ENCODE data around the gene TNNI2. TPM values are rescaled to one million over a fixed set of nuclear protein-coding genes. Genes with fewer than 3 reads are reported as not detected.

The TNNI2 gene
- total RNA-seq, 2 donors from 2014 or later: 0.92 TPM; not detected in 1

DNA sequence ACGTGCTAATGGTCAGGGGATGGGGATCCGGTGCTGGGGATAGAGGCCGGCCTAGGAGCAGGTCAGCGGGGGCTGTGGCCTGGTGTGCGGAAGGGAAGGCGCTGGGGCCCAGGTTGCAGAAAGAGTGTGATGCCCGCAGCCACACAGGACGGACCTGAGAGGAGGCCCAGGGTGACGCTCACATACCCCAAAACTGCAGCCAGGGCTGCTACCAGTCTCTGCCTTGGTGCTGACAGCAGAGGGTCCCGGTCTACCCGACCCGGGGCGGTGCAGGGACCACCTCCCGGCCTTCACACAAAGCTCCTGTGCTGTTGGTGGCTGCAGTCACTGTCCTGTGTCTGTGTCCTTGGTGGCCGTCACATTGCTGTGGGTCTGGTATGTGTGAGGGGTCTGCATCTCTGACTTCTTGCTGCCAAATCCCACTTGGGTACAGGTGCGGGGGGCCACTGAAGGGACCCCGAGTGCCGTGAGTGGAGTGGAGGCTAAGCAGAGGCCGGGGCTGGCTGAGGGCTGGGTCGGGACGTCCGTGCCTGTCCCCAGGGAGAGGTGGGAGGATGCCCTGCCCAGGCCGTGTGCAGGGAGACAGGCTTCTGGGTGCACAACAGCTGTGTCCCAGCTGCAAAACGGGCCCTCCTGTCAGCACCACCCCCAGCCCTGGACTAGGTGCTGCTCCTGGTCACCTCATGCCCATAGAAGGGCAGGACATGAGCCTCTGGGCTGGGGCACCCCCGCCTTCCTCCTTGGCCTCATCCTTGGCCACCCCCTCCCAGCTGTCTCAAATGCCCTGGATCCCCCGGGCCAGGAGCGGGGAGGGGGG lies 15.6 kb downstream of the TNNI2 start:
- DNase-seq (no peak), ATAC-seq (no peak)
- intact Hi-C loops (cut with DNase I, micrococcal nuclease): no loop called here

DNA sequence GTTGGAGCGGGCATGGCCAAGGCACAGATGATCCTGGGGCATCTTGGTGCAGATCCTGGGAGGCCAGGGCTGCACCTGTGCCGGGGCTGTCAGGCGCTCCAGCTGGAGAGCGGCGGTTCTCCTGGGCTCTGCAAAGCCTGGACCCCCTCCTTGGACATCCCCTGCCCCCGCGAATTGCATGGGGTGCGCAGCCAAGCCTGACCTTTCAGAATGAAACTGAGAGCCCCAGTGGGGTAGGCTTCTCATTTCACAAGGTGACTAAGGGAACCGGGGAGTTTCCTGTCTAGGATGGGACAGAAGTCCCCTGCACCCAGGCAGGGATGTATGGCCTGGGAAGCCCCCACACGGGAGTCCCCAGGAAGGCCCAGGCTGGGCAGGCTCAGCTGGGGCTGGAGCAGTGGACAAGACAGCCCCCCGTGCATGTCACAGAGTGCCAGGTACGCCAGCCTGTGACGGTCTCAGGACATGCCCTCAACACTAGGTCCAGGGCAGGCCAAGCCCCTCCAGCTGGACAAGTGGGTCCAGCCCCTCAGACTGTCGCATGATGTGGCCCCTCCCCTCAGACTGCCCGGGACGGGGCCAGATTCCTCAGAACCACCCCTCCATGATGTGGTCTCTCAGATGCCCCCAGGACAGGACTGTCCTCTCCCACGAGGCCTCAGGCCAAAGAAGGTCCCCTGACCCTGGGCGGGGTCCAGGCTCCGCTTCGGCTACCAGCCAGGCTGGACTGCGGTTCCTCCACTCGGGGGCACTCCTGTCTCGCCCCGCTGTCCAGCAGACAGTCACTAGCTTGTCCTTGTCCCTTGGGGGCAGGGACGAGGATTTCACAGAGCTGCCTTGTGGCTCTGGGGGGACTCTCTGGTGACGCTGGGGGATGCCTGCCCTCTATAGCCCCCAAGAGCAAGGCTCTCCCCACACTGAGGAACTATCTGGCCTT lies 16.4 kb downstream of the TNNI2 start:
- DNase-seq (no peak), ATAC-seq (no peak)
- intact Hi-C loops (cut with DNase I, micrococcal nuclease): no loop called here

DNA sequence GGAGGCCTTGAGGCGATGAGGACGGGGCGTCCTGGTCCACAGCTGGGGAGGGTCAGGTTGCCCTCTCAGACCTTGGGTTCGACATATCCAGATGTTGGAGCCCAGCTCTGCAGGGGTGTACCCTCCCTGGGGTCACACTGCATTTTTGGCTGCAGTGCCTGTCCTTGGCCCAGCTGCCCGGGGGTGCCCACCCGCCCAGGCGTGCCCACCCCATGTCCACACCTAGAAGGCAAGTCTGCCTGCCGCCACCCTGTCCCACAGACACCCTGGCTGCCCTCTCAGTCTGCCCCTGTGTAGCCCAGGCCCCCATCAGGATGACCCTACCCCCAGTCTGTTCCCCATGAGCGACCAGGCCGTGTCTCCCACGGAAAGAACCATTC lies 17.1 kb downstream of the TNNI2 start:
- intact Hi-C loops (cut with DNase I, micrococcal nuclease): no loop called here
- no peak for ATAC-seq
- DNase-seq: no peak

DNA sequence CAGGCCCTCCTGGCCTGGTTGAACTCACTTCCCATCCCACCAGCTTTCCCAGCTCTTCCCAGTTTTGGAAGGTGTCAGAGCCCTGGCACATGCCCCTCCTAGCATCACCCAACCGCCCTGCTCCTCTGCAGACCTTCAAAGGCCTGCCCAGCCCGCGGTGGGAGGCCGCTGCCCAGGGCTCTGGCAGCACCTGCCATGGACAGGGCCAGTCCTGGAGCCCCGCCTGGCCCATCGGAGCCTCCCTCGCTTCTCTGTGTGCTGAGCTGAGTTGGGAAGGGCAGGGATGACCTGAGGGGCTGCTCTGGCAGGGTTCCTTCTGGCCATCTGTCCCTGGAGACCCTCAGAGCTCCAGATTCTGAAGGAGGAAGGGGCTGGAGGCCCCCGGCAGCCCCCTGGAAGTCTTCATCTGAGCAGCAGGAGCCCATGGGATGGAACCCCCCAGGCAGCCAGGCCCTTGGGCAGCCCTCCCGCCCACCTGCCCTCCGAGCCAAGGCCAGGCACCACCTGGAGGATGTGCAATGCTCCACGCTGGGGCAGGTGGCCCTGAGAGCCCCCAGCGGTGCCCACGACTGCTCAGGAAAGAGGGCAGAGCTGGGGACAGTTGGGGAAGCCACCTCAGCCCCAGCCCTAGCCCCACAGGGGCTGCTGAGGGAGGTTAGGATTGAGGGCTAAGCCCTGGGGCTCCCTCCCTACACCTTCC lies 17.7 kb downstream of the TNNI2 start:
- DNase-seq: no peak
- intact Hi-C loops (cut with DNase I, micrococcal nuclease): no loop called here

DNA sequence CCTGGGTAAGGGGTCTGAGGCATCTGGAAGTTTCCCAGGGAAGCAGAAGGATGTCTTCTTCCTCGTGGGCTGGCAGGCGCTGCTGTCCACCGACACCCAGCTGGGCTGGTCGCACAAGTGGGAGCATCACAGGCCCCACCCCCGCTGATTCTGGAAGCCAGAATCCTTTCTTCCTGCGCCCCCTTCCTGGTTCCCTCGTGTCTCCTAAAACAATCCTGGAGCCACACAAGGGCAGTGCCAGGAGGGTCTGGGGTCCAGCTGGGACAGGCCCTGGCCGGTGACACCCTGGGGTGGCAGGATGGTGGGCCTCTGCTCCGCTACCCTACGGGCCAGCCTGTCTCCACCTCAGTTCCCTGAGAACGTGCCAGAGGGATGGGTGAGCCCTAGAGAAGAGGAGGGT lies 18.3 kb downstream of the TNNI2 start:
- intact Hi-C loops (cut with DNase I, micrococcal nuclease): no loop called here

More for the DNA sequence above, 17.7 kb downstream of the TNNI2 start:
- no peak for ATAC-seq

DNA sequence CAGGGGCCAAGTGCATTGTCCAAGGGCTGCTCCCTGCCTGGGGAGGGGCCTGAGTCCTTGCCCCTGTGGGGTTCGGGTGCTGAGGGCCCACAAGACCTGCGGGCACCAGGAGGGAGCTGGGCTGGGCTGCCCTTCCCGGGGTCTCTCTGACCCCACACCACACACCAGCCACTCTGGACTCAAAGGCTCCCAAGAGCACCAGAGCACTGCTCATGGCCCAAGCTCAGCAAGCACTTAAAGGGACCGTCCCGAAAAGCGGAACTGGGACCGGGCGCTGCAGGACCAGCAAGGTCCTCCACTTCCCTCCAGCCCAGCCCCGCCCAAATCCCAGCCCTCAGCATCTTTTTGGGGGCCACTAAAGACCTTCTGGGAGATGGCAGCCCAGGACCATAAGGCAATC lies 19.4 kb downstream of the TNNI2 start:
- intact Hi-C loops (cut with DNase I, micrococcal nuclease): no loop called here
- DNase-seq: no peak
- no peak for ATAC-seq

More for the DNA sequence above, 18.3 kb downstream of the TNNI2 start:
- ATAC-seq (no peak), DNase-seq (no peak)

DNA sequence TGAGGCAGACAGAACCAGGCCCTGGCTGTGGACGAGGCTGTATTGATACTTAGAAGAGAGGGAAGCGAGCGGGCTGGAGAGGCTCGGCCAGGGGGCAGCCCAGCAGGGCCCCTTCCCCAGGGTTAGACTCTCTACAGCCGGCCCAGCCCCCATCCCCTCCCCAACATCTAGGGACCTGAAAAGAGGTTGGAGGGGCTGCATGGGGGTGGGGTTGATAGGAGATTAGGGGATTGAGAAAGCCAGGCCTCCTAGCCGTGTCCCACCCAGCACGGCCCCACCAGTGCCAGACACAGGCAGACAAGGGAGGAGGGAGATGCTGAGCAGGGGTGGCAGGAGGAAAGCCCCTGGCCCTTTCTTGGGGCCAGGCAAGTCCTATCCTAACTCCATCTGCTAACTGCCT lies 19.8 kb downstream of the TNNI2 start:
- intact Hi-C loops (cut with DNase I, micrococcal nuclease): no loop called here
- no peak for DNase-seq
- no peak for ATAC-seq

DNA sequence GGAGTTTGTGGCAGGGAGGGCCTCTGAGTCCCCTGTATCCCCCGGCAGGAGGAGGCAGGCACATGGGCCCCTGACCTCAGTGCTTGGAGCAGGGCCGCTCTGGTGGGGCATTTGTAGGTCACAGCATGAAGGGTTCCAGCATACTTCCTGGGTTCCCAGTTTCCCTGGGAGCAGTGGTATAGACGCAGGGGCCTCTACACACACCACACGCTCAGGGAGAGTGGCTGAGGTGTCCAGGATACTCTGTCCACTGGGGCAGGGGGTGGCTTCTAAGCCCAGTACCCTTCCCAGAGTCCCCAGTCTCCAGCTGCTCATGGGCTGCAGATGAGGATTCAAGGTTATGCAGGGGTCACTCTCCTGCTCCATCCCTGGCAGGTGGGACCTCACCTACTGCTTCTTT lies 20.2 kb downstream of the TNNI2 start:
- no peak for ATAC-seq
- intact Hi-C loops (cut with DNase I, micrococcal nuclease): no loop called here
- DNase-seq: no peak

DNA sequence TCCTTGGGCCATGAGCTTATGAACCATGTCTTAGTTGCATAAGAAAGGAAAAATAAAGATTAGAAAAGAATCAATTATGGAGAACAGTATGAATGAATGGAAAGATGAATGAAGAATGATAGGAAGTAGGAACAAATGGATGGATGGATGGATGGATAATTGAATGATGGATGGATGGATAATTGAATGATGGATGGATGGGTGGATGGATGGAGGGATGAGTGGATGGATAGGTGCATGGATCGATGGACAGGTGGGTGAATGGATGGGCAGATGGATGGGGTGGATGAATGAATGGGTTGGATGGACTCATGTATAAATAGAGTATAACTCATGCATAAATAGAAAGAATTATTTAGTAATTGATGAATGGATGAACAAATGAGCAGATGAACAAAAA lies 21.3 kb downstream of the TNNI2 start:
- intact Hi-C loops (cut with DNase I, micrococcal nuclease): no loop called here
- DNase-seq: no peak

DNA sequence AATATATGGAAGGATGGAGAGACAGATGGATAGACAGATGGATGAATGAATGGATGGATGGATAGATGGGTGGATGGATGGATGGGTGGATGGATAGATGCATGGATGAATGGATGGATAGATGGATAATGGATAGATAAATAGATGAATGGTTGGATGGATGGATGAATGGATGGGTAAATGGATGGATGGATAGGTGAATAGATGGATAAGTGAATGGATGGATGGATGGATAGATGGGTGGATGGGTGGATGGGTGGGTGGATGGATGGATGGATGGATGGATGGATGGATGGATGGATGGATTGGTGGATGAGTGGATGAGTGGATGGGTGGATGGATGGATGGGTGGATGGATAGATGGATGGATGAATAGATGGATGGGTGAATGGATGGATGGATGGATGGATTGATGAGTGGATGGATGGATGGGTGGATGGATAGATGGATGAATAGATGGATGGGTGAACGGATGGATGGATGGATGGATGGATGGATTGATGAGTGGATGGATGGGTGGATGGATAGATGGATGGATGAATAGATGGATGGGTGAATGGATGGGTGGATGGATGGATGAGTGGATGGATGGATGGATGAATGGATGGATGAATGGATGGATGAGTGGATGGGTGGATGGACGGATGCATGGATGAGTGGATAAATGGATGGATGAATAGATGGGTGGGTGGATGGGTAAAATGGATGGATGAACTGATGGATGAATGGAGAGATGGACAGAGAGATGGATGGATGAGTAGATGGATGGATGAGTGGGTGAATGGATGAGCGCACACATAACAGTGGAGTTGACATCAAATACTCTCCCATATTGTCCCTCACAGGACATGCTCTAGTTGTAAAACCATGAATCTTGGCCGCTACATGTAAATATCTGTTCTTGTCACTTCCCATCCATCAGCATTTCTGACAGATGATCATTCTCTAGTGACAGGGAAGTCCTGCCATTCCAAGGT lies 22.9 kb downstream of the TNNI2 start:
- no peak for ATAC-seq
- DNase-seq: no peak
- intact Hi-C loops (cut with DNase I, micrococcal nuclease): no loop called here

More for the DNA sequence above, 21.3 kb downstream of the TNNI2 start:
- ATAC-seq: no peak

DNA sequence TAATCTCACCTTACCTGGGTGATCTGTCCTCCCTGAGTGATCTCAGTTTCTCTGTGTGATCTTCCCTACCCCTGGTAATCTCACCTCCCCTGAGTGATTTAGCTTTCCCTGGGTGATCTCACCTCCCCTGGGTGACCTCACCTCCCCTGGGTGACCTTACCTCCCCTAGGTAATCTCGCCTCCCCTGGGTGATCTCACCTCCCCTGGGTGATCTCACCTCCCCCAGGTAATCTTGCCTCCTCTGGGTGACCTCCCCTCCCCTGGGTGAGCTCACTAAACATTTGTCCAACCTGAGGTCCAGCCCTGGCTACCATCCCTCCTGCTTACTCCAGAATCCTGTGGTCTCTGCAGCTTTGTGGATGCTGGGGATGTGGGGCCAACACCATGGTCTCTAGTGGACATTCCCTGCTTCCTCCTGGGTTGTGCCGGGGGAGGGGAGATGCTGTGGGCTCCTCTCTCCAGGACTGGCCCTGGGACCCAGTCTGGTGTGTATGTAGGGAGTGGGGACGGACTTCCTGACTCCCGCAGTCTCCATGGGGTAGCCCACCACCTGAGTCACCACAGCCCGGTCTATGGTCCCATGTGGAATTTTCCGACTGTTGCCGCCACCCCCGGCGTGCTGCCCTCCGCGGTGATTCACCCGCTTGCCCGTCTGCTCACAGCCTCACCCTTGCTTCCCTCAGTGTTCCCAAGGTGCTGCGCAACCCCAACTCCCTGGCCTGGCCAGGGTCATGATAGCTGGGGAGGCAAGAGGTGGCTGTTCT lies 24.0 kb downstream of the TNNI2 start:
- no peak for ATAC-seq
- no peak for DNase-seq
- intact Hi-C loops (cut with DNase I, micrococcal nuclease): no loop called here

DNA sequence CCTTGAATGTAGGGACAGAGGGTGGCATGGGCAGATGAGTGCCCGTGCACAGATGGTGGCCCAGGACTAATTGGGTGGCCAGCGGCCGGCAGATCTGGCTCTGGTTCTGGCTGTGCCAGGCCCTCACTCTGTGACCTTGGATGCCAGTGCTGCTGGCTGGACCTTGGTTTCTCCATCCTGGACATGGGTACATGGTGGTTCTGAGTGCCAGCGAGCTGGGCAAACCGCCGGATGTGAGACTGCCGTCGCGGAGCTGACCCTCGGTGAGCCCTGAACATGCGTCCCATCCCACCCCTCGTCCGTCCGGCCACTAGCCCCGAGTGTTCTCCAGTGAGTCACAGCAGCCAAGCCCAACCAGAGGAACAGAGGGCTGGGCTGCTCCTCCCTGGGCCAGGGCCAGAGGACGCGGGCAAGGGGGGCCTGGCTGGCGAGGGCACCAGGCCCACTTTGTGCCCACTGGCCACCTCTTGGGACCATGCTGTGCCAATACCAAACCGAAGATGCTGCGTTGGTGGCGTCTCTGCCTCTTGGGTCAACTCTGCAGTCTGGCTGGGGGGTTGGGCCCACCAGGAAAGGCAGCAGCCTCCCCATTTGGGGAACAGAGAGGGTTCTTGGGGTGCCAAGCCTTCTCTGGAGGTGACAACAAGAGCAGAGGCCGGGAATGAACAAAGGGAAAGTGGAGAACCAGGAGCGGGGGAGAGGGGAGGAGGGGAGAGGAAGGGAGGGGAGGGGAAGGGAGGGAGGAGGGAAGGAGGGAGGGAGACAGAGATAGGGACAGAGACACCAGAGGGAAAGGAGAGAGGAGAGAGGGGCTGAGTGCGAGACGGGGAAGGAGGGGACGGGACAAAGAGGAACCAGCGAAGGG lies 24.8 kb downstream of the TNNI2 start:
- intact Hi-C loops (cut with DNase I, micrococcal nuclease): no loop called here
- DNase-seq (peak in 1 of 2 donors; percentile 74), ATAC-seq (peak; percentile 61)

DNA sequence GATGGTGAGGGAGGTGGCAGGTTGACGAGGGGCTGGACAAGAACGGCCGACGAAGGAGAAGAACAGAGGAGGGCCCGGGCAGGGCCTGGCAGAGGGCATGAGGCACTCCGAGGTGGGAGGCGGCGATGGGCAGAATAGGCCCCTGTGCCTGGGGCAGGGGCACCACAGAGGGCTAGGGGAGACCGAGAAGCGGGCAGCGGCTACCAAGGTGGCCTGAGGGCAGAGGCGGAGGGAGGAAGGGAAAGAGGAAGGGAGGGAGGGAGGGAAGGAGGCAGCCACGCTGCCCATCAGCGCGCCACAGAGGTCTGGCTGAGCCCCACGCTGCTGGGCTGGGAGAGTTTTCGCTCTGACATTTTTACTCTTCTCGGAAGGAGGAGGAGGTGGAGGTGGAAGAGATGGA lies 25.4 kb downstream of the TNNI2 start:
- DNase-seq: no peak
- intact Hi-C loops (cut with DNase I, micrococcal nuclease): no loop called here
- ATAC-seq: no peak

DNA sequence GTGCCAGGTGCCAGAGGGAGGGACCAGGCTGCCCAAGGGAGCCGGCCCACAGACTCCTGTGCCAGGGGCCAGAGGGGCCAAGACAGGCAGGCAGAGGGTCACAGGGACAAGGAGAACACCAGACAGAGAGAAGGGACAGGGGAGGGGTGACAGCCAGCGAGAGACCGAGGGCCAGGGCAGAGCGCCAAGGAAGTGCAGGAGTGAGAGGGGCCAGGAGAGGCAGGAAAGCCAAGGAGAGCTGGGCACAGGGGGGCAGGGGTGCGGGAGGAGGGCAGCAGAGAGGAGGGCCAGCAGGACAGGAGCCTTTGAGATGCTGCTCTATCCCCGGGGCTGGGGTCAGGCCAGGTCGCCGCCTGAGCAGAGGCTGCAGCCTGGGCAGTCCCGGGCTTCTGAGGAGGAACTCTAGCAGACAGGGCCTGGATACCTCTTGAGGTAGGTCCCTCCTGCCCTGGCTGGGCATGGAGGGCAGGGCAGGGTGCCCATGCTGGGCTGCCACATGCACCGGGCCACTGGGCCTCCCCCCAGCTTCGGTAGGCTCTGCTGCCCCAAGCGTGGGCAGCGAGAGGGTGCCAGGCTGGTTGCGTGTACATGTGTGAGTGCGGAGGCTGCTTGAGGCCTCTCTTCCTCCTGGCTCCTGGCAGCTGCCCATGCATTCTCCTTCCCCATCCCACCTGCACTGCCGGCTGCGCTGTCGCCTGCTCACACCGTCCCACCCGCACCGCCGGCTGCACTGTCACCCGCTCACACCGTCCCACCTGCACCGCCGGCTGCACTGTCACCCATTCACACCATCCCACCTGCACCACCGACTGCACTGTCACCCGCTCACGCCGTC lies 26.3 kb downstream of the TNNI2 start:
- ATAC-seq (no peak), DNase-seq (no peak)
- intact Hi-C loops (cut with DNase I, micrococcal nuclease): no loop called here

DNA sequence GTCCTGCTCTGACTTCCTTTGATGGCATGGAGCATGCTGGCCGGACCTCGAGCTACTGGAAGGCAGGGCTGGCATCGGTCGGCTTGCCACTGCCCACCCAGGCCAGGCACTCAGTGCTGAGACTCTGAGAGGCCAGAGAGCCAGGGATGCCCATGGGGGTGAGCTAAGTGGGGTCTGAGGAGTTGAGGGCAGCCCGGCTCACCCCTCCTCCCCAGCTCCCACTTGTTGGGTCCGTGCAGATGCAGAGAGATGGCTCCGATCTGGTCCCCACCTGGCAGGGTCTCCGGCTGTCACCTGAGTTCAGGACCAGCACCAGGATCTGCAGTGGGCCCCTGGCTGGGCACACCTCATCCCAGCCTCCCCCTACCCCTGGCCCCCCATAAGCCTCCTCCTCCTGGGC lies 27.4 kb downstream of the TNNI2 start:
- DNase-seq: no peak
- no peak for ATAC-seq
- intact Hi-C loops (cut with DNase I, micrococcal nuclease): no loop called here

DNA sequence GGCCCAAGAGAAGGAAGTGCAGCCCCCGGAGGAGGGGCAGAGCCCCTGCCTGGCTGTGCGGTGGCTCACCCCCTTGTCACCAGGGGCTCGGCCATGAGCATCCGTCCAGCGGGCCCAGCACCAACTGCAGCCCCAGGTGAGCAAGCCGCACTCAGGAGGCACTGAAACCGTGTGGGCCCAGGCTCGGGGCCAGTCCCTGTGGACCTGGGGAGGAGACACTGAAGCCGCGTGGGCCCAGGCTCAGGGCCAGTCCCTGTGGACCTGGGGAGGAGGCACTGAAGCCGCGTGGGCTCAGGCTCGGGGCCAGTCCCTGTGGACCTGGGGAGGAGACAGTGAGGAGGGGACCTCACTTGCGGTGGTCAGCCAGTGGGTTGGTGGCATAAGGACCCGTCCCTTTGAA lies 28.0 kb downstream of the TNNI2 start:
- intact Hi-C loops (cut with DNase I, micrococcal nuclease): no loop called here
- no peak for DNase-seq
- no peak for ATAC-seq
